ENCODE measurements around the gene ZNF507.

The ZNF507 gene

DNA sequence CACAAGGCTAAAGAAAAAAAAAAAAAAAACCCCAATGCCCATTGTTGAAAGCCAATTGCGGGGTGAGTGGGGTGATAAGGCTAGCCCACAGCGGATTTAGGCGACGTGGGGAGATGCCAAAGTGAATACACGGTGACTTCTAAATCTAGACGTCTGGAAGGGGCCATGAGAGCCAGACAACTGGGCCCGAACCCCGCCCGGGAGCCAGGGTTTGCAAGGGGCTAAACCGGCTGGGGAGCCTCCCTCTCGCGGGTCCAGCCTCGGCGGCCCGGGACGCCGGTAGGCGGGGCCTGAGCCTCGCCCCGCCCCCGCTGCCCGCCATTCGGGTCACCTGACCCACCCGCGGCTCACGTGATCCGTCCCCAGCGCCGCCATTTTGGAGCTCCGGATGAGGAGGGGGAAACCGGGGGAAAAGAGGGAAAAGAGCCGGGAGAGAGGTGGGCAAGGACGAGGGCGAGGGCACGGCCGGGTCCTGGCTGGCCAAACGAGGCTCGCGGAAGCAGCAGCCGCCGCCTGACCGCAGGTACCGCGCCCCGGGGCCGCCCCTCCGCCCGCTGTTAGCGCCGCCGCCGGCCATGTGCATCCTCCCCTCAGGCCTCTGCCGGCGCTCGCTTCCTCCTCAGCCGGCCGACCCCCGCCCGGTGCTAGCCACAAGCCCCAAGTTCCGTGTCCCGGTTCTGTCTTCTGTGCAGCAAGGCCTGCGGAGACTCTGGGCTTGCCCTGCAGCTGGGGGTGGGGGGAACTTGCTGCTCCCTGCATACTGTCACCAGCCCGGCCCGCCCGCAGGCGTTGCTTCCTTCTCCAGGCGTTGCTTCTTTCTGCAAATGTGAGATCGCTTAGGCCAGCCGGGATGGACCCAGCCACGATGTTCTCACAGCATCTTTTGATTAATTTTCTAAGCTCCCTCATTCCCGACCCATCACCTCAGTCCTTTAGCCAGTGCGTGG, at the start of gene ZNF507:
TSS of gene ZNF507 (plus strand) at position 350 of the 947 bp plus-strand sequence. CDS start 7,221 bp downstream, outside the sequence.
- peak in 52 of 56 donors; percentile 38 to 89 (median 78) for DNase-seq

DNA sequence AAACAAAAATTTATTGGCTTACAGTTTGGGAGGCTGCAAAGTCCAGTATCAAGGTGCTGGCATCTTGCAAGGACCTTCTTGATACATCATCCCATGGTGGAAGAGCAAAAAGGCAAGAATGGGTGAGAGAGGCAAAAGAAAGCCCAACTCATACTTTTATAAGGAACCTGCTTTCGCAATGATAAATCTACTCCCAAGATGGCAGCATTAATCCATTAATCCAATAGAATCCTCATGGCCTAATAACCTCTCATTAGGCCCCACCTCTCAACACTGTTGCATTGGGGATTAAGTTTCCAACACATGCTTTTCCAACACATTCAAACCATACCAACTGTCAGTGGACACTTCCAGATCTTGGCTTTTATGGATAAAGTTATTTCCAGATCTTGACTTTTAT, 48.7 kb upstream of the ZNF507 start:
- DNase-seq, result no peak

DNA sequence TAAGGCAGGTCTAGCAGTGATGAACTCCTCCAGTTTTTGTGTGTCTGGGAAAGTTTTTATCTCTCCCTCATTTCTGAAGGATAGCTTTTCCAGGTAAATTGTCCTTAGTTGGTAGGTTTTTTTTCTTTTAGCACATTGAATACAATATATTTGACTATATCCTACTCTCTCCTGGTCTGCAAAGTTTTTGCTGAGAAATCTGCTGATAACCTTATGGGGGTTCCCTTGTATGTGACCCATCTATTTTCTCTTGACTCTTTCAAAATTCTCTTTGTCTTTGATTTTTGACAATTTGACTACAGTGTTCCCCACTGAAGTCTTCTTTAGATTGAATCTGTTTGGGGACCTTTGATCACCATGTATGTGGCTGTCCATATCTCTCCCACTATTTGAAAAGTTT, 42.6 kb upstream of the ZNF507 start:
- no peak for DNase-seq

DNA sequence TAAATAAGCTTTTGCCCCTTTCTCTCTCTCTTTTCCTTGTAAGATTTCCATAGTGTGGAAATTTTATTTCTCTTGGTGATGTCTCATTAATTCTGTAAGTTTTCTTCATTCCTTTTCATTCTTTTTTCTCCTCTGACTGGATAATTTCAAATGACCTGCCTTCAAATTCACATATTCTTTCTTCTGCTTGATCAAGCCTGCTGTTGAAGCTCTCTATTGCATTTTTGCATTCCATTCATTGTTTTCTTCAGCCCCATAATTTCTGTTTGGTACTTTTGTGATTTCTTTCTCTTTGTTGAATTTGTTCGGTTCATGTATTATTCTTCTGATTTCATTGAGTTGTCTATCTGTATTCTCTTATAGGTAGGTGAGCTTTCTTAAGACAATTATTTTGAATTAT, 42.2 kb upstream of the ZNF507 start:
- no peak for DNase-seq

DNA sequence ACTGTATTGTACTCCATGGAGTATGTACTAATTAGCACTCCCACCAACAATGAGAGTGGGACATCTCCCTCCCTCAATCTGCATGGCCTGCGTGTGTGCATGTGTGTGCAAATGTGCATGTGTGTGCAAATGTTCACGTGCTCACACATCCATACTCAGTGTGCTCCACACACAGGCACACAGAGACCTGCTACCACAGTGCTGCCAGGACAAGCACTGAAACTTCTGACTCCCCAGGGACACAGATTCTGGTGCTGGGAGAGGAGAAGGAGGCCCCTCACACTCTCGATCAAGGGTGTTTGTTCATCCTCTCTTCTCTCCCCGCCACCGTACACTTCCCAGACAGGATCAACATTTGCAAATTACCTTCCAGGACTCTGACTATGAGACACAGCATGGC, 37.8 kb upstream of the ZNF507 start:
- DNase-seq, result no peak

DNA sequence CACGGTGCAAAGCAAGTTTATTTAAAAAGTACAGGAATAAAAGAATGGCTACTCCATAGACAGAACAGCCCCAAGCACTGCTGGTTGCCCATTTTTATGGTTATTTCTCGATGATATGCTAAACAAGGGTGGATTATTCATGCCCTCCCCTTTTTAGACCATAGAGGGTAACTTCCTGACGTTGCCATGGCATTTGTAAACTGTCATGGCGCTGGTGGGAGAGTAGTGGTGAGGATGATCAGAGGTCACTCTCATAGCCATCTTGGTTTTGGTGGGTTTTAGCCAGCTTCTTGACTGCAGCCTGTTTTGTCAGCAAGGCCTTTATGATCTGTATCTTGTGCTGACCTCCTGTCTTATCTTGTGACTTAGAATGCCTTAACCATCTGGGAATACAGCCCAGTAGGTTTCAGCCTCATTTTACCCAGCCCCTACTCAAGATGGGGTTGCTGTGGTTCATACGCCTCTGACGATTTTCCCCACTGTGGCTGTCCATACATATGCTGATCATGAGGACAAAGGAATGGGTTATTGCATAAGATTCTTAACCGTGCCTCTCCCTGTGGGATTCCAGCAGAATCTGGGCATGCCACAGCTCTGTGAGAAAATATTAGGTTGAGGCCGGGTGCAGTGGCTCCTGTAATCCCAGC, 36.9 kb upstream of the ZNF507 start:
- DNase-seq, result no peak

DNA sequence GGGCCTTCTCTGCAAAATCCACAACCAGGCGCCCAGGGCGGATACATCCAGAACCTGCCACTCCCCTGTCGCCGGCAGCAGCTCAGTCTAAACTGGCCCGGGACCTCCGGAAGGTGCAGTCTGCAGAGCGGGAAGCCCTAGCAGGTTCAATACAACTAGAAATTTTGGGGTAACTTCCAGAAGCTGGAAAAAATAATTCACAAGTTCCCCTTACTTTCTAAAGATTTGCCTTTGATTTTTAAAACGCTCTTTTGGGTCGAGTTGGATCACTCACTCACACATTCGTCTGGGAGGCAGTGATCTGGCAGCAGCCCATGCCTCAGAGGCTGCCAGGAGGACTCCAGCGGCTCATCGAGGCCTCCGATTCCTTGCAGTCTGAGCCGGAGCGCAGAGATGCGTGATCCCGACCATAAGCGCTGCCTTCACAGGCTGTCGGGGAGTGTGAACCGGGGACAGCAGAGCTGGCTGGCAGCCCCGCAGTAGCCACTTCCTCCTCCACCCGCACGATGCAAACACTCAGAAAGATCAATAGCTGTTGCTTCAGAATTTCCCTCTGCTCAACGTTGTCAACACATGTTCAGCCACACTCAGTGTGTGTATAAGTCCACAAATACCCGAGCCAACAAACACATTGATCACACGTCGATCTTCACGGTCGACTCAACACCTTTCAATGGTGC, 35.6 kb upstream of the ZNF507 start:
- DNase-seq, result peak in 1 of 56 donors; percentile 1

DNA sequence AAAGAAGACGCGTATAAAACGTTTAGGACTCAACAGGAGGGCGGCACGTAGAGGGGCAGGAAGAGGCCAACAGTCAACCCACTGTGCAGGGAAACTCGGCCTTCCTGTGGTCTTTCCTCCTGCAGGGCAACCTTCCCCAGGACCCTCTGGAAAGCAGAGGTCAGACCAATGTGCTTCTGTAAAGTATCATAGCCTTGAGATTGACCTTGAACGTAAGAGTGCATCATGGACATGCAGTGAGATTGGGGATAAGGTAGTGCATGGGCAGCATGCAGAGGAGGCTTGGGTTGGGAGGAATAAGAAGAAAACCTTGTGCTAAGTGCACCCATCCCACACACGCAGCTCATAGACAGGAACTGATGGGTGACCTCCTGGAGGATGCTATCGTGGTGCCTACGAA, 34.0 kb upstream of the ZNF507 start:
- no peak for DNase-seq

DNA sequence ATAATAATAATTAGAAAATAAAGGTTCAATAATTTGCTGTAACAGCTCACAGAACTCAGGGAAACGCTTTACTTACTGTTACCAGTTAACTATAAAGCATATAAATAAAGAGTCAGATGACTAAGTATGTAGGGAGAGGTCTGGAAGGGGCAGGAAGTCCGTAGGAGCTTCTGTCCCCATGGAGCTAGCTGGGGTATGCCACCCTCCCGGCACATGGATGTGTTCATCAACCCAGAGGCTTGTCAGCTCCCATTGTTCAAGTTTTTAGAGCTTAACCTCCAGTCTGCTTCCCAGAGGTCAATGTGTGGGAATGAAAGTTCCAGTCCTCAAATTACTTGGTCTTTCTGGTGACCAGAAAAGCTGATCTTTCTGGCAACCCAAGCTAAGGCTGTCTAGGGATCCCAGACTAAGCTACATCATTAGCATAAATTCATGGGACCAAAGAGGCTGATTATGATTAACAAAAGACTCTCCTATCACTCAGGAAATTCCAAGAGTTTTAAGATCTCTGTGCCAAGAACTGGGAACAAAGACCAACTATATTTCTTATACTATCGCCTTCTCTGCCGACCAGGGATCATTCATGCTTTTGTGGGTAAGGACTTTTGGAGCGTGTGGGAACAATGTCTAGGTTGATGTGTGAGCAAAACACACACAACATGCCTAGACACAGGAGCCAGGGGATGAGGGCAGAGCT, 31.7 kb upstream of the ZNF507 start:
- no peak for DNase-seq

DNA sequence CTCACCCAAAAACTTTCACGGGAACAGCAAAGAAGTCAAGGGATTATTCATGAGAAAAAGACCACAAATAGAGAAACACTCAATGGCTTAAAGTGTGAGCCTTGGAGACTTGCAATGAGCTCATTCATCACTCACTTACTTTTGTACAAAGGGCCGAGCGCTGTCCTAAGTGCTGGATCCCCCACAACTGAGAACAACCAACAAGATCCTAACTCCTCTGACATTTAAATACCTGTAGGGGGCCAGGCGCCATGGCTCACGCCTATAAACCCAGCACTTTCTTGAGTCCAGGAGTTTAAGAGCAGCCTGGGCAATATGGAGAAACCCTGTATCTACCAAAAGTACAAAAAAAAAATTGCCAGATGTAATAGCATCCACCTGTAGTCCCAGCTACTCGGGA, 29.4 kb upstream of the ZNF507 start:
- DNase-seq, result no peak

DNA sequence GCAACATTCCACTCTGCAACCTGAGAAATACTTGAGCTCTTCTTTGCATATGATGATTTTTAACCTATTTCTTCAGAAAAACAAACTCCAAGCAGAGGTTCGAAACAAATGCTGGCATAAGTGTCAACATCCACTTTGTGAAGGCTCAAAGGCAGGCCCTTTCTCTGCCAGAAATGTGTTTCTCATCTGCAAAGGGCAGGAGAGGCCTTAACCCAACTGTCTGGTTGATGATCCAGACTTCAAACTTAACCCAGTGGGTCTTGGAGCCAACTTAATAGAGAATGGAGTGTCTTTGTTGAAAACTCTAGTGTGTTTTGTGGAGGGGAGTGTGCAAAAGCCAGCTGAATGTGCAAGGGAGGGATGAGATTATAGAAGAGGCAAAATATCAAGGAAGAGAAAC, 28.3 kb upstream of the ZNF507 start:
- no peak for DNase-seq

DNA sequence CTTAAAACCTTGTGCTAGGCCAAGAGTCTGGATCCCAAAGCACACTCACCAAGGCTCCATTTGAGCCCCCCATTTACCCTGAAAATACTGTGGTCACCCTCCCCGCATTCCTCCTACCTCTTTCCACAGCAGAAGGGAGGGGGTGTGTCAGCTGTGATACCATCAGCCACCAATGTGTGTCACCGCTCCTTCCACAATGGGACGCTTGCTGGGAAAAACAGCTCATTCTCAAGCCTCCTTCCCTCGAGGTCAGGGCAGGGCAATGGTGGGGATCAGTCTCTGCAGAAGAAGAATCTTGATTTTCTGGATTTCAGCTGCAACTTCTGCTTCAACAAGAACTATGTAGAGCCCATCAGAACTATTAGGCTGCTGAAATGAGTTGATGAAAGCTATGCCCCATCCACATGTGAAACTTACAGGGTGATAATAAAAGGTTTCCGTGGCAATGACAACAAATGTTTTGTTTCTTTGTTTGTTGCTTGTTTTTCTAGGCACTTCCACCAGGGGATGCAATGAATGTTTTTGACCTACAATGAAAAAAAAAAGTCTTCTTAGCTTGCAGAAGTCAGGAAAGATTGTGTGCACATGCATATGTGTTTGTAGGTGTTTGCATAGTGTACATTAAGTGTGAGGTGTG, 26.4 kb upstream of the ZNF507 start:
- DNase-seq, result peak in 23 of 56 donors; percentile 0 to 36 (median 8)

DNA sequence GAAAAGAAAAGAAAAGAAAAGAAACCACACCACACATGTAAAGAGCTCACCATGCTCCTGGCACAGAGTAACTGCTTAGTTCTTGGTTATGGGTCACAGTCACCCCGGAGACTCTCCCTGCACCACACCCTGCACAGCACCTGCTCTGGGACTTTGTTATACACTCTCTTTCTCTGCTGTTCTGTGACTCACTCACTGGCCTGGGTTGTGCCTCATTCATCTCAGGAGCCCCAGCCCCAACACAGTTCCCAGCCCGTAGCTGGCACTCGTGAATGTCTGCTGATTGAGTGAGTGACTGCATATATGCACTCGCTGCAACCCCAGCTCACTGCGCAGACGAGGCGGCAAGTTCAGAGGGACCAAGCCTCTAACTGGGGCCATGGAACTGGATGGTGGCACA, 22.9 kb upstream of the ZNF507 start:
- no peak for DNase-seq

DNA sequence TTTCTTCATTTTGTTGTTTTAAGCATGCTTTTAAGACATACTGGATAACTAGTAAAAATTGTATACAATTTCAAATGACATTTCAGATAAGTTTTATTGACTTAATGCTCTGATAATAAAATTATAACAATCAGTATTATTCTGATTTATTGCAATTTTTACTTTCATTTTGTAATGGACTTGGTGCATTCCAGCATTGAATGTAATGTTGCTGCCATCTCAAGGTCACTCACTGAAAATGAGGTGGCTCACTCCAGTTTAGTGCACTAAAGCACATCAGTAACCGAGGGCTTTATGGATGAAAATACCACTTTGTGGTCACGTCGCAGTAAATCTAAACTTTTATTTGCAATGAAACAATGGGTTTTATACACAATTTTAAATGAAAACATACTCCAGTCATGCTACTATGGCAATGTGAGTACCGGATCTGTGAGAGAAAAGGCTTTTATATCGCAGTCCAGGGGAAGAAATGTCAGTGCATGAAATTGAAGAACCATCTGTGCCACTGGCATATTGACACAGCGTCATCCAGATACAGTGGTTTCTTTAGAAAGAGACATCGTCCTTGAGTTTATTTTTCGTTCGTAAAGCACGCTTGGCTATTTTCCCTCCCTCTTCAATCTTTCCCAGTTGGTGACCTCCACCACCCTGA, 20.7 kb upstream of the ZNF507 start:
- DNase-seq, result peak in 2 of 56 donors; percentile 3 to 16

DNA sequence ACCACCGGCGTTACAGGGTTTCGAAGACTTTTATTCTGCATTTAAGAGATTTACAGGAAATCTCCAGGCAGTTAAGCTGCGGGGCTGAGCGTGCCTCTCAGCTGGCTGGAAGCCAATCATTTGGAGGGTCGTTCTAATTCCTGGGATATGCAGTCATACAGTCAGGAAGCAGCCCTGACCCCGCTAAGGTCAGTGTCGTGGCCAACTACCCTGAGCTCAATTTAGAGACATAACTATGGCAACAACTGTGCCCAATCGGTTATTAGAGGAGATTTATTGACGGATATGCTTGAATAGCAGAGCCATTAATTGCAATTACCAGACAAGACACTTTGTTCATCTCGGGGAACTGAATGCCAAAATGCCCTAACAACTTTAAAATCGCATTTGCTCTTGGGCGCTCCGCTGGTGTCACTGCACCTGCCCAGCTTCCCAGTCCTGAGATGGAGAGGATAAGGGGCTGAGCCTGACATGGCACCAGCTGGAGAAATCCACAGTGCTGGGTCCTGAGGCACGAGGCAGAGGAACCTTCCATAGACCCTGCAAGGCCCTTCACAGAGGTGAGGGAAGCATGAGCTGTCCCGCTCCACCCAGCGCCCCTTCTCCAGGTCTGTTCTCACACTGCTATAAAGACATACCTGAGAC, 15.1 kb upstream of the ZNF507 start:
- no peak for DNase-seq

DNA sequence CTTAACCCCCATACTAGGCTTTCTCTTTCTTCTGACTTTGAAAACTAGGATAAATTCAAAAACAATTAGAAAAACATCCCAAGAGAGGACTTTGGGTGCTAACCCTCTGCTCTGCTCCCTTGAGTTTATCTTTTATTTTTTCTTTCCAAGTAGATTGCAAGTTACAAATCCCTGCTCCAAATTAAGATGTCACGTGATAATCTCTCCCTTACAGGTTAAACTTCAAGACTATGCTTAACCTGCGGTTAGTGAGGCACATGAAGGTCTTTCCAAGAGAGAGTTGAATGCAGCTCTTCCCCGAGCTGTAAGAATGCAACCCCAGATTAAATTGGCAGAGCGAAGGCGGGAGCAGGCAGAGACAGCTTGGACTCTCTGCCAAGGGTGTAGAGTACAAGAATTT, 12.2 kb upstream of the ZNF507 start:
- no peak for DNase-seq

DNA sequence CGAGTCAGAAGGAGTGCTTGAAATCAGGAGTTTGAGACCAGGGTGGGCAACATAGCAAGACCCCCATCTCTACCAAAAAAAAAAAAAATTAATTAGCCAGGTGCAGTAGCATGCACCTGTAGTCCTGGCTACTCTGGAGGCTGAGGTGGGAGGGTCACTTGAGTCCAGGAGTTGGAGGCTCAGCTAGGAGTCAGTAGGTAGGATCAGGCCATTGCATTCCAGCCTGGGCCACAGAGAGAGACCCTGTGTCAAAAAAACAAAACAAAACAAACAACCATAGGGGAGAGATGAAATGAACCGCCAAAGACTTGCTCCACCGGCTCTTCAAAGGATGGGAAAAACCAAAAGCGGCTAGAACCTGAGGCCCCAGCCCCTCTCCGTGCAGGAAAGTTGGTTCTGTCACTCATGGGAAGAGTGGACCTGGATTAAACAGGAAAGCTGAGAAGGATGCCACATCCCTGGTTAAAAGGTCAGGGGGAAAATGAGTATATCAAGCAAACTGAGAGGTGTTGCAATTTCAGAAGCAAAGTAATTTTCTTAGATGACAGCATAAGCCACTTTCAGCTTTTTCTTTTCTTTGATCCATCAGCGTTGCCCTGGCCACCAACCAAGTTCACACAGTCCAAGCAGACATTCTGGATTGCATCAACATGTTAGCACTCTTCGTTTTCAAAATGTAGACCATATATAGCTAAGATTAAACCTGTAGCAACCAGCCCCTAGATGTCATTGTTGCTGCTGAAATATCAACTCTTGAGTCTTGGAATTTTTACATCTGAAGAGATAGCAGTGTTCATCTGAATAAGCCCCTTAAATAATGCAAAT, 8.9 kb upstream of the ZNF507 start:
- no peak for DNase-seq

DNA sequence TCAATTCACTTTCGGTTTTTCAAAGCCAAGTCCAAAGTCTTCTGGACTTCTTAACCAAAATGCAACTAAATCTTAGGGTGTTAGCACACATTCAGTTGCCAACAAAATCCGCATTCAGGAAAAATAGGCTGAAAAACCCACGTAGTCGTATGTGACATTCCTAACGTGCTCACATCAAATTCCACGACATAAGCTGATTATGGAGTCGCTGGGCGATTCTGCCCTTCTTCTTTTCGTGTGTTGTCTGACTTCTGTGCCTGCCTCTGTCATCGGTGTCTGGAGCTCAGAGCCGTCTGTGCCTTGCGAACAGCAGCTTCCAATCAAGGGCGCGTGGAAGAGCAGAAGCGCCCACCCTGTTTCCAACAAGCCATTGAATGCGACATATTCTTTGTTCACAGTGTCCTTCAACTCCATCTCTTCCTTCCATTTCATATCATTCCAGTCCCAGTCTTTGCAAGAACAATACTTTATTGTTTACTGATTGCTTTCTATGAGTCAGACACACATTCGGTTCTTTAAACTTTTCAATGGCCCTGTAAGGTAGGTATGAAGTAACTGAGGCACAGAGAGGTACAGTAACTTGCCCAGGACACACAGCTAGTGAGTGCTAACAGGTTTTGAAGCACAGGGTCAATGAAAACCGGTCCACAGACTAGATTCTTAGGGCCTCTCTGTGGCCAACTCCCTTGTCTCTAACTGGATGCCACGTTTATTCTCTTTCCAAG, 8.2 kb upstream of the ZNF507 start:
- DNase-seq, result peak in 1 of 56 donors; percentile 1

Measured in nucleus accumbens (tissue), 56 donors.